ENCODE results near the gene HOXA7.

Gene HOXA7

DNA sequence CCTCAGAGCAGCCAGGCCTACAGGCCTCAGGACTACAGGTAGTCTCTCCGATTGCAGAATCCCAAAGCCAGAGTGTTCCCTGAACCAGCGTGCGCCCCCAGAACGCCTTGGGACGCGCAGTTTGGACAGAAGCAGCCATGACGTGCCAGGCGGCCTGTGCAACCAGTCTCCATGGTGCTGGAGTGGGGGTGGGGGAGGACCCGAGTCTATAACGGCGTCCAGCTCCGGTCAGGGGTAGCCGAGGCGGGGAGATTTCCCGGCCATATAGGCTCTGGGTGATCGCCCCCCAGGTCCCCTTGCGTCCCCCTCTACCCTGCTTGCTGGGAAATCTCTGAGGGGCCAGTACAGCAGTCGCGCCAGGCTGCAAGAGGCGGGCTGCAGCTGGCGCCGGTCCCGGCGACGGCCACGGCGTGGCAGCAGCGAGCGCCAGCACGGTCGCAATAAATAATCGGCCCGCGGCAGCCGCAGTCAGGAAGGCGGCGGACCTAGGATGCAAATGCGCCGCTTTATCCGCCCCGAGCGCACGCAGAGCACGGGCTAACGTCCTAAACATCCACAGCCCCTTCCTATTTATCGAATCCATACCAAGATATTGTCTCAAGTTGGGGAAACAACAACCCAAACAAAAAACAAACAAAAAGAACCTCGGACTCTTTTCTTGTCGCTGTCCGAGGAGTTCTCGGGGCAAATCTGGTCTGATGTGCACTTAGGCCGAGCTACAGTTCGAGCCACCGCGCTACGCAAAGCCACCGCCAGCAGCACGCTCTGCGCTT, 5.7 kb downstream of the HOXA7 start:
- no peak overlapping the region for H3K4me3 ChIP-seq (ENCODE audit: insufficient read depth, low read depth, low read length)
- H3K27ac ChIP-seq (ENCODE audit: insufficient read depth, low read depth, low read length, poor library complexity, severe bottlenecking): no peak overlapping the region
- 2 to 3% methylated on average over 58 of the region's 58 CpGs for WGBS, 2 experiments
- no peaks in the 10 kb centered on the region for H3K36me3 ChIP-seq (ENCODE audit: control insufficient read depth, insufficient read depth, low read length)
- peaks cover 5% of the 10 kb centered on the region for H3K4me1 ChIP-seq (ENCODE audit: control insufficient read depth, insufficient read depth, low read length)
- H3K27me3 ChIP-seq (ENCODE audit: control insufficient read depth, insufficient read depth, low read length, poor library complexity, severe bottlenecking): peaks cover 100% of the 10 kb centered on the region
- no peaks in the 10 kb centered on the region for H3K9me3 ChIP-seq (ENCODE audit: control insufficient read depth, low read length)

GRCh38 chr7:27149842-27150567, 6.5 kb downstream of the HOXA7 start:
- Histone ChIP-seq H3K36me3 (ENCODE audit: control insufficient read depth, insufficient read depth, low read length) (no peaks in the 10 kb centered on the region), H3K27me3 (ENCODE audit: control insufficient read depth, insufficient read depth, low read length, poor library complexity, severe bottlenecking) (peaks cover 100% of the 10 kb centered on the region), H3K4me1 (ENCODE audit: control insufficient read depth, insufficient read depth, low read length) (peaks cover 5% of the 10 kb centered on the region), H3K9me3 (ENCODE audit: control insufficient read depth, low read length) (no peaks in the 10 kb centered on the region), H3K27ac (ENCODE audit: insufficient read depth, low read depth, low read length, poor library complexity, severe bottlenecking) (no peak overlapping the region), H3K4me3 (ENCODE audit: insufficient read depth, low read depth, low read length) (no peak overlapping the region)
- WGBS, 2 experiments: 48 to 51% methylated on average over 13 of the region's 13 CpGs

- no peak overlapping the region for H3K27ac ChIP-seq (ENCODE audit: insufficient read depth, low read depth, low read length, poor library complexity, severe bottlenecking)
- 37 to 42% methylated on average over 30 of the region's 30 CpGs for WGBS, 2 experiments
- H3K4me3 ChIP-seq (ENCODE audit: insufficient read depth, low read depth, low read length): no peak overlapping the region
Measured at GRCh38 chr7:27148756-27149641, 7.5 kb downstream of the HOXA7 start.

DNA sequence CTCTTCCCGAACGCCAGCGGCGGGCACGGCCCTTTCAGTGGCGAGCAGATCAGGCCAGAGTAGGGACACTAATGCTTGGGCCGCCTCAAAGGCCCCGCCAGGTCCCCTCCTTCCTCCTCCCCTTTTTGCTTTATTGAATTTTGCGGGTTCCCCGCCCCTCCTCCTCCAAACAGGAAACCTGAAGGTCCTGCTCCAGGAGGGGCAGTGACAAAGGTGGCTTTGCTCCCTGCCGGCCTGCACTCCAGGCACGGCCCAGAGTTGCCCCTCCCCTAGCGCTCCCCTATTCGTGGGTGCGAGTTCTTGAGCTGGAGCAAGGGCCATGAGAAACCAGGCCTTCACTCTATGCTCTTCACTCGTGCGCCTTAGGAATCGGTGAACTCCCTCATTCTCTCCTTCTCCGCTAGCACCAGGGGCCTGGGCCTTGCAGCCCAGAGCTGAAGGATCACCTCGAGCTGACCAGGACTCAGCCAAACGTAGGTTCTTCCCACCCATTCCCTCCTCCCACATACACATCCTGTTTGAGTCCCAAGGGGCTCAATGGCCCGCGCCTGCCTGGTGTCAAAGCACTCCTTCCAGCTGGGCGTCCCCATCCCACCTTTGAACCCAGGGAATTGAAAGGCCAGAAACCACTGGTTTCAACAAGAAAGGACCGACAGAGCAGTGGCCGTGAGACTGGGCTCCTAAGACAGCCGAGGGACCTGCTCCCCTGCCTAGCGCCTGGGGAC, 8.3 kb downstream of the HOXA7 start:
- WGBS, 2 experiments: 21 to 22% methylated on average over 28 of the region's 28 CpGs
- H3K9me3 ChIP-seq (ENCODE audit: control insufficient read depth, low read length): no peaks in the 10 kb centered on the region
- no peak overlapping the region for H3K4me3 ChIP-seq (ENCODE audit: insufficient read depth, low read depth, low read length)
- no peaks in the 10 kb centered on the region for H3K36me3 ChIP-seq (ENCODE audit: control insufficient read depth, insufficient read depth, low read length)
- peaks cover 5% of the 10 kb centered on the region for H3K4me1 ChIP-seq (ENCODE audit: control insufficient read depth, insufficient read depth, low read length)
- peaks cover 100% of the 10 kb centered on the region for H3K27me3 ChIP-seq (ENCODE audit: control insufficient read depth, insufficient read depth, low read length, poor library complexity, severe bottlenecking)
- no peak overlapping the region for H3K27ac ChIP-seq (ENCODE audit: insufficient read depth, low read depth, low read length, poor library complexity, severe bottlenecking)

More at GRCh38 chr7:27148756-27149641, 7.5 kb downstream of the HOXA7 start:
- H3K27me3 ChIP-seq (ENCODE audit: control insufficient read depth, insufficient read depth, low read length, poor library complexity, severe bottlenecking): peaks cover 100% of the 10 kb centered on the region
- H3K4me1 ChIP-seq (ENCODE audit: control insufficient read depth, insufficient read depth, low read length): peaks cover 5% of the 10 kb centered on the region
- H3K9me3 ChIP-seq (ENCODE audit: control insufficient read depth, low read length): no peaks in the 10 kb centered on the region
- H3K36me3 ChIP-seq (ENCODE audit: control insufficient read depth, insufficient read depth, low read length): no peaks in the 10 kb centered on the region

- H3K27ac ChIP-seq (ENCODE audit: insufficient read depth, low read depth, low read length, poor library complexity, severe bottlenecking): no peak within 1 kb of the TSS
- H3K4me1 ChIP-seq (ENCODE audit: control insufficient read depth, insufficient read depth, low read length): peaks cover 5% of the 10 kb centered on the region
- no peak within 1 kb of the TSS for H3K4me3 ChIP-seq (ENCODE audit: insufficient read depth, low read depth, low read length)
- peaks cover 100% of the 10 kb centered on the region for H3K27me3 ChIP-seq (ENCODE audit: control insufficient read depth, insufficient read depth, low read length, poor library complexity, severe bottlenecking)
- no peaks in the 10 kb centered on the region for H3K36me3 ChIP-seq (ENCODE audit: control insufficient read depth, insufficient read depth, low read length)
- H3K9me3 ChIP-seq (ENCODE audit: control insufficient read depth, low read length): no peaks in the 10 kb centered on the region
- 20% methylated on average over 63 of the region's 63 CpGs for WGBS, 2 experiments
Measured at GRCh38 chr7:27147199-27148030, 9.1 kb downstream of the HOXA7 start, which contains the start of gene HOXA6. TSS of gene HOXA6 (minus strand) at chr7:27147774. CDS start at chr7:27147749, 25 bp downstream.

DNA sequence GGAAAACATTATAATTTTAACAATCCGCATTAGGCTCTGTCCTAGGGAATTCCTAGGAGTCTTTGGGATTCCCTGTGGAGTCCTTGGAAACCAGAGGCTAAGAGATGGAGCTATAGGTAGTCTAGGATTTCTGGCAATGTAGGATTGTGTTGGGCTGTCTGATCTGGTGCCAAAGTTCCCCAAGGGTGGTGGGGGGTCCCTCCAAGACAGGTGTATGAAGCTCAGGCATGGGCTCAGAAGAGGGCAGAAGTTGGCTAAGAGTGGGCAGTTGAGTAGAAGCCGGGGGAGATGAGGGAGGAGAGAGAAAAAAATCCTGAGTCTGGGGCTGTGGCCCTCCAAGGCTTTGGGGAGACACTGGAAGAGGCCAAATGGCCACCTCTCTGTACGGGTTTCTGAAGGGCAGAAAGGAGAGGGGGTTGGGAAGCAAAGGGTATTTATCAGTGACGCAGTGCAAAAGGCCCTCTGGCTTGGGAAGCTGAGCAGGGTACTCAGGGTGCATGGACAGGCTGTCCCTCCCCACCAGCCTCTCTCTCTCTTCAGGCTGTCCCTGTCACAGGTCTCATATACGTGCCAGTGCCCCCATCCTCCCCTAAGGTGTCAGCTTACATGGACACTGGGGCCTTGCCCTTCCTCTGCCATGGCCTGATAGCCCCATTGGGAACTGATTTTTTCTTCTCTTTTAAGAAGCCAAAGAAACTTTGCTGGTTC, 9.8 kb downstream of the HOXA7 start:
- WGBS, 2 experiments: 53 to 55% methylated on average over 5 of the region's 5 CpGs
- H3K27me3 ChIP-seq (ENCODE audit: control insufficient read depth, insufficient read depth, low read length, poor library complexity, severe bottlenecking): peaks cover 100% of the 10 kb centered on the region
- peaks cover 9% of the 10 kb centered on the region for H3K4me1 ChIP-seq (ENCODE audit: control insufficient read depth, insufficient read depth, low read length)
- no peaks in the 10 kb centered on the region for H3K36me3 ChIP-seq (ENCODE audit: control insufficient read depth, insufficient read depth, low read length)
- H3K27ac ChIP-seq (ENCODE audit: insufficient read depth, low read depth, low read length, poor library complexity, severe bottlenecking): no peak overlapping the region
- no peaks in the 10 kb centered on the region for H3K9me3 ChIP-seq (ENCODE audit: control insufficient read depth, low read length)
- H3K4me3 ChIP-seq (ENCODE audit: insufficient read depth, low read depth, low read length): no peak overlapping the region

DNA sequence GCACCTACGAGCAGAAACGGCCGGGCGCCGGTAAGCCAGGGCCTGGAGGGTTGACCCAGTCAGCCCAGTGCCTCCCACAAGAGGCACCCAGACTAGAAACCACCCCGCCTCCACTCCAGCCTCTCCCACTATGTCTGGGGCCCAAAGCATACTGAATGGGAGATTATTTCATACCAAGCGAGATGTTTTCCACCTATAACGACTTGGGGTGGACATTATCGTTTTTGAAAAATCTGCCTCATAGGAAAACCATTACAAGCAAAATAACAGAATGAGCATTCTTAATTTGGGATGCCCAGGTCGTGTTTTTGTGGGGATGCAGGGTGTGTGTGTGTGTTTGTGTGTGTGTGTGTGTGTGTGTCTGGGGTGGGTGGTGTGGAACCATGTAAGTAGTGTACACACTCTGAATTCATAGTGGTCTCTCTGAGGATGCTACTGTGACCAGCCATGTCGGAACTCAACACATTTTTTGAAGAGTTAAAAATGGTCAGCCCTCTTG, 10.5 kb downstream of the HOXA7 start:
- 68 to 75% methylated on average over 11 of the region's 11 CpGs for WGBS, 2 experiments
- no peaks in the 10 kb centered on the region for H3K9me3 ChIP-seq (ENCODE audit: control insufficient read depth, low read length)
- H3K4me1 ChIP-seq (ENCODE audit: control insufficient read depth, insufficient read depth, low read length): peaks cover 4% of the 10 kb centered on the region
- H3K4me3 ChIP-seq (ENCODE audit: insufficient read depth, low read depth, low read length): no peak overlapping the region
- no peaks in the 10 kb centered on the region for H3K36me3 ChIP-seq (ENCODE audit: control insufficient read depth, insufficient read depth, low read length)
- no peak overlapping the region for H3K27ac ChIP-seq (ENCODE audit: insufficient read depth, low read depth, low read length, poor library complexity, severe bottlenecking)
- H3K27me3 ChIP-seq (ENCODE audit: control insufficient read depth, insufficient read depth, low read length, poor library complexity, severe bottlenecking): peaks cover 100% of the 10 kb centered on the region

- Histone ChIP-seq H3K4me3 (ENCODE audit: insufficient read depth, low read depth, low read length) (no peak overlapping the region), H3K4me1 (ENCODE audit: control insufficient read depth, insufficient read depth, low read length) (peaks cover 4% of the 10 kb centered on the region), H3K36me3 (ENCODE audit: control insufficient read depth, insufficient read depth, low read length) (no peaks in the 10 kb centered on the region), H3K27me3 (ENCODE audit: control insufficient read depth, insufficient read depth, low read length, poor library complexity, severe bottlenecking) (peaks cover 100% of the 10 kb centered on the region), H3K9me3 (ENCODE audit: control insufficient read depth, low read length) (no peaks in the 10 kb centered on the region), H3K27ac (ENCODE audit: insufficient read depth, low read depth, low read length, poor library complexity, severe bottlenecking) (no peak overlapping the region)
- 64 to 71% methylated on average over 47 of the region's 47 CpGs for WGBS, 2 experiments
Measured at GRCh38 chr7:27145165-27145913, 11.1 kb downstream of the HOXA7 start.
